Activated effector memory CD4-positive, alpha-beta T cell treated with Interleukin-2 at 50 U/mL for 16 hours (primary cell): Measurements from ENCODE around the gene PTPRA.
"Not testable (repeated sequence)": the region's sequence is repeated elsewhere in the genome, so short reads cannot be mapped to it uniquely, and the experiment has no call there.

ENCODE experiments used
- DNase-seq: peaks from one replicate; pipeline ENCODE4 v3.0.0-alpha.2; 2020

PTPRA gene

GRCh38 chr20:3010985-3011723 is 137.9 kb downstream of the PTPRA start:
- no peak for DNase-seq

GRCh38 chr20:3011752-3012151 is 138.5 kb downstream of the PTPRA start:
- no peak for DNase-seq

- DNase-seq: no peak
Measured at GRCh38 chr20:3013771-3014170, 140.5 kb downstream of the PTPRA start.

GRCh38 chr20:3014179-3014578 is 140.9 kb downstream of the PTPRA start:
- no peak for DNase-seq

GRCh38 chr20:3014662-3015061 is 141.4 kb downstream of the PTPRA start:
- no peak for DNase-seq

- not testable (repeated sequence) for DNase-seq
Measured at GRCh38 chr20:3015302-3015701, 142.0 kb downstream of the PTPRA start.

DNA sequence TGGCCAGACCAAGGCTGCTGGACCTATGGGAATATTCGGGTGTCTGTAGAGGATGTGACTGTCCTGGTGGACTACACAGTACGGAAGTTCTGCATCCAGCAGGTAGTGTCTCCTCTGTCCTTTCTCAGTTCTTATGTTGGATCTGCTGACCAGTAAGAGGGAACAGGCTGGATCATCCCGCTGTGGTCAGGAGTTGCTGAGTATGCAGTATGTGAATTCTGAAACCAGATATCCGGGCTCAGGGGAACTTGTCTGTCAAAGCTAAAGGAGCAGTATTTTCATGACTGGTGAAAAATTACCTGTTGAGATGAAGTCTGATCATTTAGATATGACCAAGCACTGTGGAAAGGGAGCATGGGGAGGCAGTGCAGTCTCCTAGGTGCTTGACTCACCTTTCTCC is 148.0 kb downstream of the PTPRA start:
- DNase-seq: no peak

GRCh38 chr20:3021777-3022176 is 148.5 kb downstream of the PTPRA start:
- DNase-seq: no peak

DNA sequence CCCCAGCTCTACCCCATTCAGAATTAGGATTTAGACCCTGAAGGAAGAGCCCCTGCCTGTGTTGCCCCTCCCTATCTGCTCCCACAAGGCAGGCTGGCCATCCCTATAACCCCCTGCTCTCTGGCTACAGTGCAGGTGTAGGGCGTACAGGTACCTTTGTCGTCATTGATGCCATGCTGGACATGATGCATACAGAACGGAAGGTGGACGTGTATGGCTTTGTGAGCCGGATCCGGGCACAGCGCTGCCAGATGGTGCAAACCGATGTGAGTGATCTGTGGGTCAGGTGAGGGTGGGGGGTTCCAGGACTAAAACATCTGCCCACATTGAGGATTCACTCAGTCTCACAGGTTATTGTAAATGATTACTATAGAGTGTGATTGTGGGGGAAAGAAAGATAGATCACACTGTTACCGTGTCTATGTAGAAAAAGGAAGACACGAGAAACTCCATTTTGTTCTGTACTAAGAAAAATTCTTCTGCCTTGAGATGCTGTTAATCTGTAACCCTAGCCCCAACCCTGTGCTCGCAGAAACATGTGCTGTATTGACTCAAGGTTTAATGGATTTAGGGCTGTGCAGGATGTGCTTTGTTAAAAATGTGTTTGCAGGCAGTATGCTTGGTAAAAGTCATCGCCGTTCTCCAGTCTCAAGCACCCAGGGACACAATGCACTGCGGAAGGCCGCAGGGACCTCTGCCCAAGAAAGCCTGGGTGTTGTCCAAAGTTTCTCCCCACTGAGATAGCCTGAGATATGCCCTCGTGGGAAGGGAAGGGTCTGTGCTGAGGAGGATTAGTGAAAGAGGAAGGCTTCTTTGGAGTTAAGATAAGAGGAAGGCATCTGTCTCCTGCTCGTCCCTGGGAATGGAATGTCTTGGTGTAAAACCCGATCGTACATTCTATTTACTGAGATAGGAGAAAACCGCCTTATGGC is 149.5 kb downstream of the PTPRA start:
- not testable (repeated sequence) for DNase-seq

DNA sequence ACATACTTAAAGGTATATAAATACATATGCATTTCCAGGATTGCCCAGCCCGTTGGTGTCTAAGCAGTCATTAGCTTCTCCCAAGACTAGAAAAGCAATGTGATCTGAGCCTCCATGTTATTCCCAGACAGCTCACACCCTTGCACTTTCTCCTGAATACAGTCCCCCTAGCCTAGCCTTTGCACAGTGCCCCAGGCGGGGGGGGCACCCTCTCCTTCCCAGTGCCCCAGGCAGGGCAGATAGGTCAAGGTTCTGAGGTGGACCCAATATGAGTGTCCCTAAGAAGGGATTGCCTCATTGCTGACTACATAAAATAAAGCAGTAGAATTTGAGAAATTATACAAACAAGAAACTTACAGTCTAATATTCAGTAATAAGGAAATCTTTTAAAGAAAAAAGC is 154.7 kb downstream of the PTPRA start:
- DNase-seq: no peak

DNA sequence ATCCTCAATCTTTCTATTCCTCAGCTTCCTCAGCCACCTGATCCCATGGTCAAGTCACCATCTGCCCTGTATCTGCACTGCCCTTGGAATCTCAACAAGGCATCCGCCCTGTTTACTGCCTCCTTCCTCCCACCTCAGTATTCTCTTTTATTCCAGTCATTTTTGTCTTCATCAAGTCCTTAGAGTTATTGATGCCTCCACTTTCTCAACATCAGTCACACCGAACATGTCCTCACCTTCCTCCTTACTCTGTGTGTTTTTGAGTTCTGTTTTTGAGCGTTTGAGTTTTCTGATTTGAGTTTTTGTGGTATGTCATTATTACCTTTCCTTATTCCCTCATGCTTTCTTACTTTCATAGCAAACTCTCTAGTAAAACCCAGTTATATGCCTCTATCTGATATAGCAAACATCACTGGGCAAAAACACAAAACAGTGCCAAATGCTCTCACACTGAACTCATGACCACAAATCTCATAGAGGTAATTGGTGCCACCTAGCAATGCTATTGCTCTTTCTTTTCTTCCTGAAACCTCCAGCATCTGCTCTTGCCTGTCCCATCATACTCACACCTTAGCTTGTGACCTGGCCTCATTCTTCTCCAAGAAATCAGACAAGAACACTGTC is 158.4 kb downstream of the PTPRA start:
- DNase-seq: no peak

- no peak for DNase-seq
Measured at GRCh38 chr20:3032624-3033023, 159.3 kb downstream of the PTPRA start.

GRCh38 chr20:3037654-3038053 is 164.4 kb downstream of the PTPRA start:
- no peak for DNase-seq

- DNase-seq: no peak
Measured at GRCh38 chr20:3038454-3038853, 165.2 kb downstream of the PTPRA start.

DNA sequence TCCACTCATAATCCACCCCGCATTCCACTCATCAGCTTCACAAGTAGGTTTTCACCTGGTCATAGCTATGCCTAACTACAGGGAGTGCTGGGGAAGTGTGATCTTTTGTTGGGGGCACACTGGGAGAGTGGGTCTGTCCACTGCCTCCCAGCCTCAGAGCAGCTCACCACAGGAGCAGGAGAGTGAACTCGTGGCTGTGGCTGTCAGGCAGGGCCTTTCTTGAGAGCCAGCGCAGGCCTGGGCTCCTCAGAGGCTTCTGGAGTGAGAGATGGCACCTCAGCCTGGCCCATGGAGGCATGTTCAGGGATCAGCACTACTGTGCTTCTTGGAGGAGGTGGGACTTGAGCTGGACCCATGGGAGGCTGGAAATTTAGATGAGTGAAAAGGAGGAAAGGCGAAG is 166.1 kb downstream of the PTPRA start:
- no peak for DNase-seq

GRCh38 chr20:3040086-3040485 is 166.8 kb downstream of the PTPRA start:
- DNase-seq: no peak

- no peak for DNase-seq
Measured at GRCh38 chr20:3041854-3042409, 168.7 kb downstream of the PTPRA start.

DNA sequence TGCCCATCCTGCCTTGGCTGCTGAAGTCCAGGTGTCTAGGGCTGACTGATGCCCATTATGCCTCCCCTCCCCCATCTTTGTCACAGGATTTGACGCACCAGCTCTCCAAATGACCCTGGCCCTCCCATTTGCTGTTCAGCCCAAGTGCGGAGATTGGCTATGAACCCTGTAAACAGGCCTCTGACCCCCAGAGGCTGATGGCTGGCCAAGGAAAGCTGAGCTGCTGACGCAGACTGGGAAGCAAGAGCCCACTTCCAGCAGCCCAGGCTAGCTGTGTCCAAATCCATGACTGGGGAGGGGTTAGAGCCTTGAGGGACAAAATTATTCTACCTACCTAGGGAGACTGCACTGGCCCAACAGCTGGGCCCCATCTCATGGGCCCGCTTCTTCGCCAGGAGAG is 169.3 kb downstream of the PTPRA start:
- no peak for DNase-seq

GRCh38 chr20:3043322-3043721 is 170.0 kb downstream of the PTPRA start, which contains the start of gene GNRH2:
TSS of gene GNRH2 (plus strand) at chr20:3043622. CDS start at chr20:3044415, 793 bp downstream.
- no peak for DNase-seq

DNA sequence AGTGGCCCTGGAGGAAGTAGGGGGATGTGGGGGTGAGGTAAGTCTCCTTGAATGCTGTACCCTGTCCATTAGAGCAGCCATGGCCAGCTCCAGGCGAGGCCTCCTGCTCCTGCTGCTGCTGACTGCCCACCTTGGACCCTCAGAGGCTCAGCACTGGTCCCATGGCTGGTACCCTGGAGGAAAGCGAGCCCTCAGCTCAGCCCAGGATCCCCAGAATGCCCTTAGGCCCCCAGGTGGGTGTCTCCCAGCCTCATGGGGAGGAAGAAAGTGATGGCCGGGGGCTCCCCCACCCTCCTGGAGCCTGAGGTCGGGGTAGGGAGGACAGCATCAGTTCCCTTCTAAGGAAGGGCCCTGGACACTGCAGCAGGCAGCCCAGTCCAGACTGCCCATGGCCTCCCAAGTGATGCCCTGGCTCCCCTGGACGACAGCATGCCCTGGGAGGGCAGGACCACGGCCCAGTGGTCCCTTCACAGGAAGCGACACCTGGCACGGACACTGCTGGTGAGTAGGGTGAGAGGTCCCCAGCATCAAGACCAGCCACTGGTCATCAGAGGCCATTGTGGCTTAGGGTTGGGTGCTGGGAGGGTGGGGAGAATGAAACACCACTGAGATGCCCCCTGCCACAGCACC is 171.2 kb downstream of the PTPRA start:
- no peak for DNase-seq

- DNase-seq: no peak
Measured at GRCh38 chr20:3045042-3045815, 171.9 kb downstream of the PTPRA start.
